ENCODE results near the gene TBX1.
A peak's percentile ranks its signal among the peaks of the same experiment; 100 is the strongest.
"Not testable (repeated sequence)": the region's sequence is repeated elsewhere in the genome, so short reads cannot be mapped to it uniquely, and the experiment has no call there.

TBX1 gene

DNA sequence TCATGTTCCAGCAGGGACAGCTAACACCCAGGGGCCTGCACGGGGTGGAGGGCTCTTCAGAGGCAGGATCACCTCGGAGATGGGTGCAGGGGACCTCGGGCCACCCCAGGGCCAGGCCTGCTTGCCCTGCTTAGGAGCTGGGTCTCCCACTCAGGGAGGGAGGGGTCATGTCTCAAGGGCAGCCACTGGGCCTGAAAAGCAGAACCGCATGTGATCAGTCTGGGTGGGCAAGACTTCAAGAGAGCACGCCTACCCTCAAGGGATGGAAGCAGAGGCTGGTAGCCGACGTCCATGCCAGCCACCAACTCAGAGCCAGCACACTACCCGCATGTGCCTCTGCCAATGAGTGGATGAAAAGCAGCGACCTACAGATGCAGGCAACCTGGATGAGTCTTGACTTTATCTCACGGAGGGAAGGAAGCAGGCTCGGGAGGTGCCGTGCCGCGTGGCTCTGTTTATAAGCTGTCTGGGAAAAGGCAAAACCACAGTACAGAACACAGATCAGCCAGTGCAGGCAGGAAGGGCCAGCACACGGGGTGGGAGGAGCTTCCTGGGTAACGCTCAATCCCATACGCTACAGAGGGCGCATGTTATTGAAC lies 16.0 kb downstream of the TBX1 start:
- FAIRE-seq (no peak), DNase-seq (ENCODE audit: insufficient read length, low spot score) (no peak)

DNA sequence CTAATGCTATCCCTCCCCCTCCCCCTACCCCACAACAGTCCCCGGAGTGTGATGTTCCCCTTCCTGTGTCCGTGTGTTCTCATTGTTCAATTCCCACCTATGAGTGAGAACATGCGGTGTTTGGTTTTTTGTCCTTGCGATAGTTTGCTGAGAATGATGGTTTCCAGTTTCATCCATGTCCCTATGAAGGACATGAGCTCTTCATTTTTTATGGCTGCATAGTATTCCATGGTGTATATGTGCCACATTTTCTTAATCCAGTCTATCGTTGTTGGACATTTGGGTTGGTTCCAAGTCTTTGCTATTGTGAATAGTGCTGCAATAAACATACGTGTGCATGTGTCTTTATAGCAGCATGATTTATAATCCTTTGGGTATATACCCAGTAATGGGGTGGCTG lies 16.6 kb downstream of the TBX1 start:
- DNase-seq (ENCODE audit: insufficient read length, low spot score); FAIRE-seq: not testable (repeated sequence)

More for the DNA sequence above, 16.0 kb downstream of the TBX1 start:
- TF ChIP-seq, protein P1, sequence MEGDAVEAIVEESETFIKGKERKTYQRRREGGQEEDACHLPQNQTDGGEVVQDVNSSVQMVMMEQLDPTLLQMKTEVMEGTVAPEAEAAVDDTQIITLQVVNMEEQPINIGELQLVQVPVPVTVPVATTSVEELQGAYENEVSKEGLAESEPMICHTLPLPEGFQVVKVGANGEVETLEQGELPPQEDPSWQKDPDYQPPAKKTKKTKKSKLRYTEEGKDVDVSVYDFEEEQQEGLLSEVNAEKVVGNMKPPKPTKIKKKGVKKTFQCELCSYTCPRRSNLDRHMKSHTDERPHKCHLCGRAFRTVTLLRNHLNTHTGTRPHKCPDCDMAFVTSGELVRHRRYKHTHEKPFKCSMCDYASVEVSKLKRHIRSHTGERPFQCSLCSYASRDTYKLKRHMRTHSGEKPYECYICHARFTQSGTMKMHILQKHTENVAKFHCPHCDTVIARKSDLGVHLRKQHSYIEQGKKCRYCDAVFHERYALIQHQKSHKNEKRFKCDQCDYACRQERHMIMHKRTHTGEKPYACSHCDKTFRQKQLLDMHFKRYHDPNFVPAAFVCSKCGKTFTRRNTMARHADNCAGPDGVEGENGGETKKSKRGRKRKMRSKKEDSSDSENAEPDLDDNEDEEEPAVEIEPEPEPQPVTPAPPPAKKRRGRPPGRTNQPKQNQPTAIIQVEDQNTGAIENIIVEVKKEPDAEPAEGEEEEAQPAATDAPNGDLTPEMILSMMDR (IDR thresholded peaks at IDR 0.05; ENCODE audit: insufficient read depth, missing control alignments), result no peak

DNA sequence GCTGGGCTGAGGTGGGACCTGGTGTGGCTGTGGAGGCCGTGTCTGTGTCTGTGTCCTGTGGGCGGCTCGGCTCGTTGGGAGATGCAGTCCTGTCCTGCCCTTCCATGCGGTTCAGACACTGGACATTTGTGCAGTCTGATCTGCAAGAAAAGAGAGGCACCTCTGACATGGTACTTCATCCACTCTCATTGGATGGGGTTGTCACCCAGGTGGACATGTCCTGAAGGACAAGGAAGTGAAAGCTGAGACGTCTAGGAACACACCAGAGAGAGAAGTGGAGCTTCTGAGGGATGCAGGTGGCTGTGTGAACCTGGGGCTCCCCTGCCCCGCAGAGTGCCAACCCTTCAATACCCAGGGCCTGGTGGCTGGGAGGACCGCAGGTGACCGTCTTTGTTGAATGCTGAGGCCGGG lies 18.4 kb downstream of the TBX1 start:
- TF ChIP-seq, protein P1 (IDR thresholded peaks at IDR 0.05; ENCODE audit: insufficient read depth, missing control alignments), result no peak
- DNase-seq (ENCODE audit: insufficient read length, low spot score), result no peak
- no peak for FAIRE-seq

DNA sequence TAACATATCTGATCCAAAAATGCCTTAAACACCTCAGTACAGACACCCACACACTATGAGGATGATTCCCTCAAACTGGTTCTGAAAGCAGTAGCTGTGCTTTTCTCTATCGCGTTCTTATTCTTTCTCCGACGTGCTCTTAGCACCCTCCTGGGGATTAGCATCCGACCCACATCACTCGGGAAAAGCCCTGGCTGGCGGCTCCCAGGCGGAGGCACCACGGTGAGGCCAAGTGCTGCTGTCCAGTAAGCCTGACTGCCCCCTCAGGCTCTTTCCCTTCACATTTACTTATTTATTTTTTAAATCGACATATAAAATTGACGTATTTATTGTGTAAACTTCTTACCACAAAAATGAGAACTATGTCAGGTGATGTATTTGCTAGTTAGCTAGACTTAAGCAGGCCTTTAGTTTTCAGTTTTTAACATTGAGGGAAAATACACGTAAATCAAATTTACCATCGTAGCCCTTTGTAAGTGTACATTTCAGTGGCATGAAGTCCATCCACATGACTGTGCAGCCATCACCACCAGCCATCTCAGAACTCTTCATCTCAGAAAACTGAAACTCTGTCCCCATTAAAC lies 19.2 kb downstream of the TBX1 start:
- TF ChIP-seq, protein P1 (IDR thresholded peaks at IDR 0.05; ENCODE audit: insufficient read depth, missing control alignments), result no peak
- DNase-seq (ENCODE audit: insufficient read length, low spot score) (peak; percentile 60), FAIRE-seq (no peak)

DNA sequence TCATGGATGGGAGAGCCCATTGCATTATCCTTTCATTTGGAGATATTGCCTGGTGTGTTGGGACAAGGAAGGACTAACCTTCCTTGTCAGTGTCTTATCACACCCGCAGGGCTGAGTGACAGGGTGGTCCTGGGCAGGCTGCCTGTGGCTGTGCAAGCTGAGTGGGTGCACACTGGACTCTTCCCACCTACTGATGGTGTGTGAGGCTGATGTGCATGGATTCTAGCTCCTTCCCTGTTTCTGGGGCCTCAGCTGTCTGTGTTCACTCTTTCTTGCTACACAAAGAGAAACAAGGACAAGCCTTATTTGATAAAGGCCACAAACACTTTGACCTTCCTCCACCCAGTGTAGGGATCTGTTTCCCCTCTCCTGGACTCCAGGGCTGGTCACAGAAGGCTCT lies 22.0 kb downstream of the TBX1 start:
- TF ChIP-seq, protein P1 (IDR thresholded peaks at IDR 0.05; ENCODE audit: insufficient read depth, missing control alignments), result no peak
- FAIRE-seq (no peak), DNase-seq (ENCODE audit: insufficient read length, low spot score) (no peak)

DNA sequence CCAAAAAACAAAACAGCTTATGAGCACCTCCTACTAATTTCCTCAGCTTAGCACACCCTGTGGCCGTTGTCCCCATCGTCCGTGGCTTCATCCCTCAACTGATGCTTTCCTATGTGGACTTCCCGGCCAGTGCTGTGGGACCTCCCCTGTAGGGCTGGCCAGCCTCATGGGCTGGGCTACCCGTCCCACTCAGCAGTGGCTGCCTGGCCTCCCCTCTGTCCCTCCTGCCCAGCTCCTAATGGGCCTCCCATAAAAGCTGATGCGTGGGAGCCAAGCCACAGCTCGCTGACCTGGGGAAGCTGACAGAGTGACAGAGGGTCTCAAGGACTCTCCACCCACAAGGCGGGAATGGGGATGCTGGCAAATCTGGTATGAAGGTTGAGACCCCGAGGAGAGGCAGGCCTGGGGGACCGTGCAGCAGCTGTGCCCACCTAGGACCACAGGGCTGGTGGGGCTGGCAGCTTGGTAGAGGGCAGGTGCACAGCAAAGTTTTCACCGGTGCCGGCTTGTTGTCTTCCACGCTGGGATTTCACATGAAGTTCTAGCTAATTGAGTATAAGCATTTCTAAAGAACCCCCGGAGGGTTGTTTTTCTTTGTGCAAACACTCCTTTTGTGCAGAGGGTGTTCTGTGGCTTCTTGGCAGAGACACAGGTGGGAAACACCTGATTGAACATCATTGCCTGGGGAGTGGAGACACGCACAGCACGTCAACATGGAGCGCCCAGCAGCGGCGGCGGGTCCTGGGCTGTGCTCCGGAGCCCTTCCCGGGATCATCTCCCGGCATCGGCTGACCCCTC lies 23.2 kb downstream of the TBX1 start:
- DNase-seq (ENCODE audit: insufficient read length, low spot score) (no peak), FAIRE-seq (no peak)
- TF ChIP-seq, protein P1 (IDR thresholded peaks at IDR 0.05; ENCODE audit: insufficient read depth, missing control alignments), result no peak

DNA sequence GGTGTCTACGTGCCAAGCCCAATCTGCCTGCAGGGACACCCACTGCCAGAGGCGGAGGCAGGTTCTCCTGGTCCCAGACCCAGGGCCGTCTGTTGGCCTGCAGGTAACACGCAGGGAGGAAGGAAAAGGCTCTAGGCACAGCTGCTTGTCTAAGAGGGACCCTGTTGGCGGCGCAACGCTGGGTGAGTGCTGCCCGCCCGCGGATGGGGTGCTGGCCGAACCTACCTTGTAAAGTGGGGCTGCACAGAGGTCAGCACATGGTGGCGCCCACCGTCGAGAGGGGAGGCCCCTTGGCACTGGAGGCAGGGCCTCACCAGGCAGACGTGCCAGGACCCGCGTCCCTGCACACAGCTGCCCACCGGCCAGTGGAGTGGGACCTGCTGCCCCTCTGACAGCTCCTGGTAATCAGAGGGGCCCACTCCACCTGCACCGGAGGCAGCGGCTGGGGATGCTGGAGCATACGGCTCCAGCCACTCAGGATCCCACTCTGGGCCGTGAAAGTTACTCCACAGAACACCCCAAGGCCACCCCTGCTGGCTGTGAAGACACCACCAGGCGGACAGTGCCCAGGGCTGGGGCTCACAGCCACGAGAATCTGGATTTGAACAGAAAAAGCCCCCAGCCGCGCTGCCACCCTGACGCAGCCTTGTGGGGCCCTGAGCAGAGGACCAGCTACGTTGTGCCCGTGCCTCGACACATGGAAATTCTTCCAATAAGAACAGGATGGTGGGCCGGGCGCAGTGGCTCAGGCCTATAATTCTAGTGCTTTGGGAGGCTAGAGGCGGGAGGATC lies 24.0 kb downstream of the TBX1 start:
- FAIRE-seq (no peak), DNase-seq (ENCODE audit: insufficient read length, low spot score) (no peak)
- TF ChIP-seq, protein P1 (IDR thresholded peaks at IDR 0.05; ENCODE audit: insufficient read depth, missing control alignments), result no peak

Data from D721Med (cell line).